HEK293 (cell line): ENCODE measurements around the gene ONECUT2.

Experiments
- CTCF ChIA-PET: fragments of 350-600 bp; formaldehyde crosslinking; extraction: SDS; loops from one replicate; lab custom pipeline; 2021; ENCODE audit warnings: antibody characterized with exemption; lab: Yijun Ruan, JAX
- POLR2A ChIA-PET: fragments of 300-600 bp; formaldehyde crosslinking; extraction: SDS; loops from one replicate; lab custom pipeline; 2020; ENCODE audit warnings: antibody characterized with exemption, inconsistent platforms; lab: Yijun Ruan, JAX
- H3K27ac ChIP-seq: fragments of 200-500 bp; sonication (Bioruptor generic); 2 replicates; pipeline ENCODE4 v1.5.1; 2014; ENCODE audit warnings: low read depth, low read length, control low read depth, inconsistent platforms; ENCODE audit errors: extremely low read depth
- H3K36me3 ChIP-seq, 2 experiments: fragments of 200-500 bp in 1 of 2; sonication (Bioruptor generic) in 1 of 2; 1 replicate in 1 of 2; 2 replicates in 1 of 2; pipeline ENCODE4 v1.5.1; 2014 to 2017; ENCODE audit warnings: inconsistent platforms in 2 of 2, low read length in 2 of 2; ENCODE audit not compliant: control insufficient read depth in 2 of 2, insufficient read depth in 1 of 2
- H3K4me1 ChIP-seq: fragments of 200-500 bp; sonication (Bioruptor generic); 2 replicates; pipeline ENCODE4 v1.5.1; 2014; ENCODE audit warnings: mild to moderate bottlenecking, low read length, inconsistent platforms; ENCODE audit not compliant: control insufficient read depth, insufficient read depth
- H3K4me3 ChIP-seq: 2 replicates; pipeline ENCODE4 v1.5.1; 2011; ENCODE audit warnings: low read depth, mild to moderate bottlenecking, control low read depth, low read length, moderate library complexity
- H3K9me3 ChIP-seq: fragments of 200-500 bp; sonication (Bioruptor generic); 2 replicates; pipeline ENCODE4 v1.5.1; 2014; ENCODE audit warnings: low read depth, low read length, inconsistent platforms; ENCODE audit not compliant: control insufficient read depth, insufficient read depth
- CTCF ChIP-seq: fragments of 450-650 bp; formaldehyde crosslinking; IDR thresholded peaks from 2 replicates; pipeline ENCODE4 v1.5.1; 2016; ENCODE audit warnings: missing biosample characterization, missing genetic modification characterization
- HOXC10 ChIP-seq: sonication (generic); formaldehyde crosslinking; IDR thresholded peaks from 2 replicates; pipeline ENCODE4 v1.8.1; 2023; ENCODE audit warnings: mild to moderate bottlenecking, missing genetic modification reagents
- KLF9 ChIP-seq: fragments of 450-650 bp; formaldehyde crosslinking; IDR thresholded peaks from 2 replicates; pipeline ENCODE4 v1.5.1; 2016; ENCODE audit warnings: missing biosample characterization, missing genetic modification characterization, low read depth
- YY1 ChIP-seq: fragments of 450-650 bp; formaldehyde crosslinking; IDR thresholded peaks from 2 replicates; pipeline ENCODE4 v1.5.1; 2018; ENCODE audit warnings: missing biosample characterization, missing genetic modification characterization
- ZBTB1 ChIP-seq: fragments of 450-650 bp; formaldehyde crosslinking; IDR thresholded peaks from 2 replicates; pipeline ENCODE4 v1.5.1; 2016; ENCODE audit warnings: missing biosample characterization, missing genetic modification characterization
- ZIC2 ChIP-seq: fragments of 450-650 bp; formaldehyde crosslinking; IDR thresholded peaks from 2 replicates; pipeline ENCODE4 v1.5.1; 2016; ENCODE audit warnings: missing biosample characterization, missing genetic modification characterization
- ZNF112 ChIP-seq: fragments of 450-650 bp; formaldehyde crosslinking; IDR thresholded peaks from 2 replicates; pipeline ENCODE4 v1.5.0; 2017; ENCODE audit warnings: missing biosample characterization, missing genetic modification characterization
- ZNF2 ChIP-seq: fragments of 450-650 bp; formaldehyde crosslinking; IDR thresholded peaks from 2 replicates; pipeline ENCODE4 v1.5.1; 2016; ENCODE audit warnings: missing biosample characterization, missing genetic modification characterization
- ZNF426 ChIP-seq: fragments of 450-650 bp; formaldehyde crosslinking; IDR thresholded peaks from 2 replicates; pipeline ENCODE4 v1.5.1; 2017; ENCODE audit warnings: missing biosample characterization, missing genetic modification characterization, mild to moderate bottlenecking, inconsistent platforms, moderate library complexity
- ZNF48 ChIP-seq: fragments of 450-650 bp; formaldehyde crosslinking; IDR thresholded peaks from 2 replicates; pipeline ENCODE4 v1.5.1; 2016; ENCODE audit warnings: missing biosample characterization, missing genetic modification characterization
- ZNF623 ChIP-seq: fragments of 450-650 bp; formaldehyde crosslinking; IDR thresholded peaks from 2 replicates; pipeline ENCODE4 v1.5.1; 2016; ENCODE audit warnings: missing biosample characterization, missing genetic modification characterization
- ZNF624 ChIP-seq: fragments of 450-650 bp; formaldehyde crosslinking; IDR thresholded peaks from 2 replicates; pipeline ENCODE4 v1.5.1; 2017; ENCODE audit warnings: missing biosample characterization, missing genetic modification characterization
- ZNF654 ChIP-seq: fragments of 450-650 bp; formaldehyde crosslinking; IDR thresholded peaks from 2 replicates; pipeline ENCODE4 v1.5.1; 2016; ENCODE audit warnings: low read depth, missing biosample characterization, missing genetic modification characterization
- ZNF776 ChIP-seq: fragments of 450-650 bp; formaldehyde crosslinking; IDR thresholded peaks from 2 replicates; pipeline ENCODE4 v1.5.0; 2017; ENCODE audit warnings: missing biosample characterization, missing genetic modification characterization, borderline replicate concordance
- TF ChIP-seq, protein P1 (sequence below): fragments of 450-650 bp; formaldehyde crosslinking; IDR thresholded peaks from 2 replicates; pipeline ENCODE4 v1.5.1; 2016; ENCODE audit warnings: missing biosample characterization, missing genetic modification characterization, borderline replicate concordance
- TF ChIP-seq, protein P2 (sequence below): sonication (generic); formaldehyde crosslinking; IDR thresholded peaks from 2 replicates; pipeline ENCODE4 v1.8.1; 2022; ENCODE audit warnings: mild to moderate bottlenecking, moderate library complexity, missing genetic modification reagents
- TF ChIP-seq, protein P3 (sequence below): fragments of 450-650 bp; formaldehyde crosslinking; IDR thresholded peaks from 2 replicates; pipeline ENCODE4 v1.5.1; 2016; ENCODE audit warnings: missing biosample characterization, missing genetic modification characterization
- TF ChIP-seq, protein P4 (sequence below): fragments of 450-650 bp; formaldehyde crosslinking; IDR thresholded peaks from 2 replicates; pipeline ENCODE4 v1.5.1; 2016; ENCODE audit warnings: missing biosample characterization, missing genetic modification characterization

Gene ONECUT2

DNA sequence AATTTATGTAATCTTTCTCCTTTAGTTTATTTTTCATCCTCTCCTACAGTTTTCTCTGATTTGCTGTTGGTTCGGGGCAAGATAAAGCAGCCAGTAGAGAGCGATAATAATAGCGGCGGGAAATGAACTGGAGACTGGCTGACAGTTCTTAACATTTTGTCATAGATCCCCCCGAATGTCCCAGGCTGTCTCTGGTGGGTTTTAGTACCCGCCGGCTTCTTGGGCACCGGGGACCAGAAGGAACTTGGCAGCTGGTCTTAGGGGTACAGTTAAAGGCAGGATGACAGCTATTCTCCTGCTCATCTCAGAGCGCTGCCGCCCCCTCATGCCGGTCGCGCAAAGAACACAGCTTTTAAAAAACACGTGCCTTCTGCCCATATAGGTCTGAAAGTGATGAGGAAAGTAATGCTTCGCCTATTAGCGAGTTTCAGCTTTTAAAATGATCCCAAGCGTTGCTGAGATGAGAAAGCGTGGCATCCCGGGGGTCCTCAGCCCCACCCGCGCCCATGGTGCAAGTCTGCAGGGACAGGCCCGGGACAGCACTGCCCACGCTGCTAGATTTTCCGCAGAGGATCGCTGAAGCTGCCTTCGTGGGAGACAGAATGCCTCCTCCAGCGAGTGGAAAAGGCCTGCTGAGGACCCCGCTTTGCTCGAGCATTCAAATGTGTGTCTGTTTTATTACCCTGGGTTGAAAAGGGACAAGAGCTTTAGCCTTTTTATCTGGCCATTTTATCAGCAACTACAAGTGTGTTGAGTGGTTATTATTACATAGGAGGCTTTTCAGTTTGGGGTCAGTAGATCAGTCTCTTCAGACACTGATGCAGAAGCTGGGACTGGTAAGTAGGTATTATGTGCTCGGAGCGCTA is 3.8 kb downstream of the ONECUT2 start (continued):
- TF ChIP-seq, protein P1, sequence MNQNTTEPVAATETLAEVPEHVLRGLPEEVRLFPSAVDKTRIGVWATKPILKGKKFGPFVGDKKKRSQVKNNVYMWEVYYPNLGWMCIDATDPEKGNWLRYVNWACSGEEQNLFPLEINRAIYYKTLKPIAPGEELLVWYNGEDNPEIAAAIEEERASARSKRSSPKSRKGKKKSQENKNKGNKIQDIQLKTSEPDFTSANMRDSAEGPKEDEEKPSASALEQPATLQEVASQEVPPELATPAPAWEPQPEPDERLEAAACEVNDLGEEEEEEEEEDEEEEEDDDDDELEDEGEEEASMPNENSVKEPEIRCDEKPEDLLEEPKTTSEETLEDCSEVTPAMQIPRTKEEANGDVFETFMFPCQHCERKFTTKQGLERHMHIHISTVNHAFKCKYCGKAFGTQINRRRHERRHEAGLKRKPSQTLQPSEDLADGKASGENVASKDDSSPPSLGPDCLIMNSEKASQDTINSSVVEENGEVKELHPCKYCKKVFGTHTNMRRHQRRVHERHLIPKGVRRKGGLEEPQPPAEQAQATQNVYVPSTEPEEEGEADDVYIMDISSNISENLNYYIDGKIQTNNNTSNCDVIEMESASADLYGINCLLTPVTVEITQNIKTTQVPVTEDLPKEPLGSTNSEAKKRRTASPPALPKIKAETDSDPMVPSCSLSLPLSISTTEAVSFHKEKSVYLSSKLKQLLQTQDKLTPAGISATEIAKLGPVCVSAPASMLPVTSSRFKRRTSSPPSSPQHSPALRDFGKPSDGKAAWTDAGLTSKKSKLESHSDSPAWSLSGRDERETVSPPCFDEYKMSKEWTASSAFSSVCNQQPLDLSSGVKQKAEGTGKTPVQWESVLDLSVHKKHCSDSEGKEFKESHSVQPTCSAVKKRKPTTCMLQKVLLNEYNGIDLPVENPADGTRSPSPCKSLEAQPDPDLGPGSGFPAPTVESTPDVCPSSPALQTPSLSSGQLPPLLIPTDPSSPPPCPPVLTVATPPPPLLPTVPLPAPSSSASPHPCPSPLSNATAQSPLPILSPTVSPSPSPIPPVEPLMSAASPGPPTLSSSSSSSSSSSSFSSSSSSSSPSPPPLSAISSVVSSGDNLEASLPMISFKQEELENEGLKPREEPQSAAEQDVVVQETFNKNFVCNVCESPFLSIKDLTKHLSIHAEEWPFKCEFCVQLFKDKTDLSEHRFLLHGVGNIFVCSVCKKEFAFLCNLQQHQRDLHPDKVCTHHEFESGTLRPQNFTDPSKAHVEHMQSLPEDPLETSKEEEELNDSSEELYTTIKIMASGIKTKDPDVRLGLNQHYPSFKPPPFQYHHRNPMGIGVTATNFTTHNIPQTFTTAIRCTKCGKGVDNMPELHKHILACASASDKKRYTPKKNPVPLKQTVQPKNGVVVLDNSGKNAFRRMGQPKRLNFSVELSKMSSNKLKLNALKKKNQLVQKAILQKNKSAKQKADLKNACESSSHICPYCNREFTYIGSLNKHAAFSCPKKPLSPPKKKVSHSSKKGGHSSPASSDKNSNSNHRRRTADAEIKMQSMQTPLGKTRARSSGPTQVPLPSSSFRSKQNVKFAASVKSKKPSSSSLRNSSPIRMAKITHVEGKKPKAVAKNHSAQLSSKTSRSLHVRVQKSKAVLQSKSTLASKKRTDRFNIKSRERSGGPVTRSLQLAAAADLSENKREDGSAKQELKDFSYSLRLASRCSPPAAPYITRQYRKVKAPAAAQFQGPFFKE (tag by site-specific recombination) = no peak
- TF ChIP-seq, protein P2, sequence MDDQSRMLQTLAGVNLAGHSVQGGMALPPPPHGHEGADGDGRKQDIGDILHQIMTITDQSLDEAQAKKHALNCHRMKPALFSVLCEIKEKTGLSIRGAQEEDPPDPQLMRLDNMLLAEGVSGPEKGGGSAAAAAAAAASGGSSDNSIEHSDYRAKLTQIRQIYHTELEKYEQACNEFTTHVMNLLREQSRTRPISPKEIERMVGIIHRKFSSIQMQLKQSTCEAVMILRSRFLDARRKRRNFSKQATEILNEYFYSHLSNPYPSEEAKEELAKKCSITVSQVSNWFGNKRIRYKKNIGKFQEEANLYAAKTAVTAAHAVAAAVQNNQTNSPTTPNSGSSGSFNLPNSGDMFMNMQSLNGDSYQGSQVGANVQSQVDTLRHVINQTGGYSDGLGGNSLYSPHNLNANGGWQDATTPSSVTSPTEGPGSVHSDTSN (CRISPR knock-in tag) = no peak
- TF ChIP-seq ZNF776 (tag by site-specific recombination) (no peak), ZNF426 (tag by site-specific recombination) (no peak), ZNF48 (no peak), ZBTB1 (tag by site-specific recombination) (no peak), ZNF624 (tag by site-specific recombination) (no peak), CTCF (tag by site-specific recombination) (no peak), HOXC10 (no peak), ZNF2 (no peak), YY1 (tag by site-specific recombination) (no peak), ZNF112 (no peak)
- TF ChIP-seq, protein P3, sequence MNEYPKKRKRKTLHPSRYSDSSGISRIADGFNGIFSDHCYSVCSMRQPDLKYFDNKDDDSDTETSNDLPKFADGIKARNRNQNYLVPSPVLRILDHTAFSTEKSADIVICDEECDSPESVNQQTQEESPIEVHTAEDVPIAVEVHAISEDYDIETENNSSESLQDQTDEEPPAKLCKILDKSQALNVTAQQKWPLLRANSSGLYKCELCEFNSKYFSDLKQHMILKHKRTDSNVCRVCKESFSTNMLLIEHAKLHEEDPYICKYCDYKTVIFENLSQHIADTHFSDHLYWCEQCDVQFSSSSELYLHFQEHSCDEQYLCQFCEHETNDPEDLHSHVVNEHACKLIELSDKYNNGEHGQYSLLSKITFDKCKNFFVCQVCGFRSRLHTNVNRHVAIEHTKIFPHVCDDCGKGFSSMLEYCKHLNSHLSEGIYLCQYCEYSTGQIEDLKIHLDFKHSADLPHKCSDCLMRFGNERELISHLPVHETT (tag by site-specific recombination) = no peak

DNA sequence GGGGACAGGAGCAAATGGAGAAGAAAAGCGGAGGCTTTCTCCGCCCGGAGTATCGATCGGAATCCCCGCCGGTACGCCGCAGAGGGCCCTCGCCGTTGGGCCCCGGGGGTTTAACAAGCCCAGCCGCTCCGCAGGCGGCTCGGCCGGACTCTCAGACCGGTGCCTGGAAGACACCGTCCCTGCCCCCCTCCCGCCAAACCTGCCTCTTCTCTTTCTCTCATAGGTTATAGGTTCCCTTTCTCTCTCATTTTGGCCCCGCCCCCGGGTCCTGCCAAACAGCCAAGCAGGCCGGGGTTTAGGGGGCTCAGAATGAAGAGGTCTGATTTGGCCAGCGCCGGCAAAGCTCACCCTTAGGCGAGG is 4.4 kb downstream of the ONECUT2 start:
- no peak for TF ChIP-seq KLF9 (tag by site-specific recombination)
- TF ChIP-seq, protein P4, sequence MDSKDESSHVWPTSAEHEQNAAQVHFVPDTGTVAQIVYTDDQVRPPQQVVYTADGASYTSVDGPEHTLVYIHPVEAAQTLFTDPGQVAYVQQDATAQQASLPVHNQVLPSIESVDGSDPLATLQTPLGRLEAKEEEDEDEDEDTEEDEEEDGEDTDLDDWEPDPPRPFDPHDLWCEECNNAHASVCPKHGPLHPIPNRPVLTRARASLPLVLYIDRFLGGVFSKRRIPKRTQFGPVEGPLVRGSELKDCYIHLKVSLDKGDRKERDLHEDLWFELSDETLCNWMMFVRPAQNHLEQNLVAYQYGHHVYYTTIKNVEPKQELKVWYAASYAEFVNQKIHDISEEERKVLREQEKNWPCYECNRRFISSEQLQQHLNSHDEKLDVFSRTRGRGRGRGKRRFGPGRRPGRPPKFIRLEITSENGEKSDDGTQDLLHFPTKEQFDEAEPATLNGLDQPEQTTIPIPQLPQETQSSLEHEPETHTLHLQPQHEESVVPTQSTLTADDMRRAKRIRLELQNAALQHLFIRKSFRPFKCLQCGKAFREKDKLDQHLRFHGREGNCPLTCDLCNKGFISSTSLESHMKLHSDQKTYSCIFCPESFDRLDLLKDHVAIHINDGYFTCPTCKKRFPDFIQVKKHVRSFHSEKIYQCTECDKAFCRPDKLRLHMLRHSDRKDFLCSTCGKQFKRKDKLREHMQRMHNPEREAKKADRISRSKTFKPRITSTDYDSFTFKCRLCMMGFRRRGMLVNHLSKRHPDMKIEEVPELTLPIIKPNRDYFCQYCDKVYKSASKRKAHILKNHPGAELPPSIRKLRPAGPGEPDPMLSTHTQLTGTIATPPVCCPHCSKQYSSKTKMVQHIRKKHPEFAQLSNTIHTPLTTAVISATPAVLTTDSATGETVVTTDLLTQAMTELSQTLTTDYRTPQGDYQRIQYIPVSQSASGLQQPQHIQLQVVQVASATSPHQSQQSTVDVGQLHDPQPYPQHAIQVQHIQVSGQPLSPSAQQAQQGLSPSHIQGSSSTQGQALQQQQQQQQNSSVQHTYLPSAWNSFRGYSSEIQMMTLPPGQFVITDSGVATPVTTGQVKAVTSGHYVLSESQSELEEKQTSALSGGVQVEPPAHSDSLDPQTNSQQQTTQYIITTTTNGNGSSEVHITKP (tag by site-specific recombination) = no peak
- no peak for TF ChIP-seq ZIC2 (tag by site-specific recombination)
- no peak for TF ChIP-seq ZNF426 (tag by site-specific recombination)
- no peak for TF ChIP-seq ZNF623
- no peak for TF ChIP-seq ZNF654 (tag by site-specific recombination)
- TF ChIP-seq ZNF776 (tag by site-specific recombination) = no peak
- Histone ChIP-seq H3K4me3 (no peak overlapping the region), H3K36me3 (peaks cover 0 to 2% of the 10 kb centered on the region in 2 experiments; a peak in 1 of 3 replicates), H3K27ac (no peak overlapping the region), H3K4me1 (peaks cover 6% of the 10 kb centered on the region), H3K9me3 (no peaks in the 10 kb centered on the region)
- CTCF ChIA-PET = interaction anchor here (1.1 kb wide), 1 partner anchor 37 kb away, joined by 4 read pairs; no protein-coding TSS in a partner anchor
- POLR2A ChIA-PET = no interaction called here
